Naive thymus-derived CD4-positive, alpha-beta T cell (primary cell): ENCODE measurements around the gene GJC2. TPM values are rescaled to one million over a fixed set of nuclear protein-coding genes. Genes with fewer than 3 reads are reported as not detected.

Experiments
- ATAC-seq: fragments of 150-1000 bp; cut with Tn5 transposase; 2 replicates; pipeline ENCODE4 v1.10.0; 2021; ENCODE audit warnings: mild to moderate bottlenecking, moderate library complexity
- CTCF ChIA-PET: fragments of 350-600 bp; sonication (Branson Sonifier 250); formaldehyde crosslinking; loops from one replicate; lab custom pipeline; 2021; ENCODE audit warnings: antibody characterized with exemption; lab: Charles Lee
- POLR2A ChIA-PET: fragments of 350-600 bp; sonication (Branson Sonifier 250); formaldehyde crosslinking; loops from one replicate; lab custom pipeline; 2021; ENCODE audit warnings: antibody characterized with exemption, inconsistent platforms; lab: Charles Lee
- DNase-seq, 9 donors: peaks; one replicate each; pipeline versions ENCODE4 v3.0.0 to v3.0.0-alpha.2; 2020 to 2022; ENCODE audit warnings: mixed read lengths in 1 of 9
- H3K27ac ChIP-seq: one replicate; pipeline ENCODE4 v1.7.0; 2013; ENCODE audit warnings: mild to moderate bottlenecking, low read depth, low read length, moderate library complexity
- H3K27me3 ChIP-seq, 2 donors: one replicate each; pipeline ENCODE4 v1.7.0; 2013; ENCODE audit warnings: low read length in 2 of 2, mild to moderate bottlenecking in 2 of 2, moderate library complexity in 2 of 2; ENCODE audit not compliant: control insufficient read depth in 2 of 2, insufficient read depth in 2 of 2
- H3K36me3 ChIP-seq, 3 experiments: 1 replicate in 2 of 3; 2 replicates in 1 of 3; pipeline ENCODE4 v1.7.0; 2013; ENCODE audit warnings: low read length in 3 of 3, mild to moderate bottlenecking in 3 of 3, moderate library complexity in 1 of 3; ENCODE audit not compliant: insufficient read depth in 3 of 3, control insufficient read depth in 2 of 3
- H3K4me1 ChIP-seq, 2 donors: one replicate each; pipeline ENCODE4 v1.7.0; 2013; ENCODE audit warnings: low read length in 2 of 2, mild to moderate bottlenecking in 2 of 2, moderate library complexity in 1 of 2; ENCODE audit not compliant: control insufficient read depth in 2 of 2, insufficient read depth in 2 of 2
- H3K4me3 ChIP-seq: 2 replicates; pipeline ENCODE4 v1.7.0; 2013; ENCODE audit warnings: mild to moderate bottlenecking, low read length
- H3K9me3 ChIP-seq, 3 experiments: 1 replicate in 2 of 3; 2 replicates in 1 of 3; pipeline ENCODE4 v1.7.0; 2013; ENCODE audit warnings: low read length in 3 of 3; ENCODE audit not compliant: control insufficient read depth in 2 of 3
- H3K27ac Mint-ChIP-seq, 9 donors: one replicate each; pipeline ENCODE4 v1.8.0; 2020 to 2022; ENCODE audit warnings: mixed read lengths in 9 of 9, mild to moderate bottlenecking in 8 of 9, moderate library complexity in 5 of 9, inconsistent platforms in 2 of 9
- H3K27me3 Mint-ChIP-seq, 5 donors: one replicate each; pipeline ENCODE4 v1.8.0; 2021 to 2022; ENCODE audit warnings: mixed read lengths in 5 of 5, mild to moderate bottlenecking in 1 of 5
- H3K36me3 Mint-ChIP-seq, 5 donors: one replicate each; pipeline ENCODE4 v1.8.0; 2020 to 2022; ENCODE audit warnings: mixed read lengths in 5 of 5, mild to moderate bottlenecking in 3 of 5, inconsistent platforms in 1 of 5
- H3K4me1 Mint-ChIP-seq, 7 donors: one replicate each; pipeline ENCODE4 v1.8.0; 2020 to 2022; ENCODE audit warnings: mixed read lengths in 7 of 7, mild to moderate bottlenecking in 3 of 7, inconsistent platforms in 1 of 7
- H3K4me3 Mint-ChIP-seq, 10 donors: one replicate each; pipeline ENCODE4 v1.8.0; 2020 to 2022; ENCODE audit warnings: mild to moderate bottlenecking in 10 of 10, mixed read lengths in 10 of 10, moderate library complexity in 6 of 10, inconsistent platforms in 2 of 10
- H3K9me3 Mint-ChIP-seq, 11 donors: one replicate each; pipeline ENCODE4 v1.8.0; 2020 to 2022; ENCODE audit warnings: mixed read lengths in 11 of 11, mild to moderate bottlenecking in 4 of 11, inconsistent platforms in 1 of 11, moderate library complexity in 1 of 11
- intact Hi-C, 2 donors: fragments of 100-400 bp; cut with micrococcal nuclease; formaldehyde crosslinking; loops; one replicate each; pipeline ENCODE4 v1.15.1; 2023
- polyA plus RNA-seq, 2 donors: library from polyadenylated mRNA; unstranded; fragments of 300-500 nt; fragmentation: Illumina TruSeq; gene quantifications; one replicate each; pipeline ENCODE4 v1.2.3, GENCODE V29; 2021
- total RNA-seq, 6 experiments: library from RNA in 5 of 6; stranded (reverse) in 5 of 6; gene quantifications; 1 replicate in 5 of 6; 2 replicates in 1 of 6; pipeline ENCODE4 v1.2.3 and lab custom pipeline; 2021 to 2026

Gene GJC2
- total RNA-seq (1 to 10 TPM in 2 of 5 experiments, under 1 TPM in 3; 0.70 to 3.3 (median 0.94) TPM), polyA plus RNA-seq (not detected), total RNA-seq (lab: John Stamatoyannopoulos, UW) (3.0 reads per million, percentile 16 among the genes with 10 or more reads in this experiment)

GRCh38 chr1:228149406-228150119 lies at the start of gene GJC2:
GJC2 (plus strand) TSS chr1:228149930; CDS start chr1:228157759, 7,829 bp downstream.
- Mint-ChIP-seq H3K36me3 (no peaks in the 10 kb centered on the region), H3K27me3 (no peaks in the 10 kb centered on the region), H3K4me1 (peaks cover 0 to 10% (median 4%) of the 10 kb centered on the region in 7 donors), H3K27ac (peak within 1 kb of the TSS in 1 of 9 donors; percentile 59), H3K4me3 (no peak within 1 kb of the TSS), H3K9me3 (peaks cover 0 to 1% (median 0%) of the 10 kb centered on the region in 11 donors)
- Histone ChIP-seq H3K4me3 (no peak within 1 kb of the TSS), H3K9me3 (no peaks in the 10 kb centered on the region), H3K27ac (no peak within 1 kb of the TSS), H3K36me3 (peaks cover 0 to 54% (median 8%) of the 10 kb centered on the region in 3 experiments), H3K4me1 (peaks cover 3 to 6% of the 10 kb centered on the region in 2 donors), H3K27me3 (no peaks in the 10 kb centered on the region)
- DNase-seq (peak in 1 of 9 donors; percentile 8), ATAC-seq (peak; percentile 6)
- ChIA-PET CTCF (no interaction called here), POLR2A (interaction anchor here (1.5 to 2.2 kb wide), 3 partner anchors 9 to 14 kb away, joined by 4 to 9 read pairs (median 5); partner anchors contain the start of gene GUK1)
- intact Hi-C loops: loop anchor here in 1 of 2 donors (10.0 kb wide), 1 partner anchor 1195 kb away; the partner anchor contains the start of gene CCSAP

GRCh38 chr1:228100822-228101613 lies 48.7 kb upstream of the GJC2 start:
- peak overlapping the region; percentile 54 to 97 (median 73) for H3K4me3 Mint-ChIP-seq
- peak overlapping the region; percentile 62 to 96 (median 81) for H3K27ac Mint-ChIP-seq
- Histone ChIP-seq H3K27me3 (no peaks in the 10 kb centered on the region), H3K36me3 (peaks cover 0 to 64% (median 11%) of the 10 kb centered on the region in 3 experiments), H3K4me1 (peaks cover 16 to 20% of the 10 kb centered on the region in 2 donors), H3K4me3 (peak overlapping the region; percentile 95), H3K9me3 (no peaks in the 10 kb centered on the region), H3K27ac (peak overlapping the region; percentile 94)
- peaks cover 6 to 30% (median 22%) of the 10 kb centered on the region in 7 donors for H3K4me1 Mint-ChIP-seq
- ChIA-PET CTCF (no interaction called here), POLR2A (interaction anchor here (1.1 to 2.2 kb wide), 3 partner anchors 10 to 19 kb away, joined by 6 to 10 read pairs (median 7); partner anchors contain the start of gene ARF1)
- peaks cover 0 to 10% (median 5%) of the 10 kb centered on the region in 5 donors for H3K36me3 Mint-ChIP-seq
- ATAC-seq (no peak), DNase-seq (no peak)
- intact Hi-C loops: loop anchor here in 1 of 2 donors (2.0 to 10.0 kb wide), 2 partner anchors 174 to 1696 kb away; partner anchors contain the start of gene PARP1
- no peaks in the 10 kb centered on the region for H3K27me3 Mint-ChIP-seq
- H3K9me3 Mint-ChIP-seq: peaks cover 0 to 4% (median 0%) of the 10 kb centered on the region in 11 donors

DNA sequence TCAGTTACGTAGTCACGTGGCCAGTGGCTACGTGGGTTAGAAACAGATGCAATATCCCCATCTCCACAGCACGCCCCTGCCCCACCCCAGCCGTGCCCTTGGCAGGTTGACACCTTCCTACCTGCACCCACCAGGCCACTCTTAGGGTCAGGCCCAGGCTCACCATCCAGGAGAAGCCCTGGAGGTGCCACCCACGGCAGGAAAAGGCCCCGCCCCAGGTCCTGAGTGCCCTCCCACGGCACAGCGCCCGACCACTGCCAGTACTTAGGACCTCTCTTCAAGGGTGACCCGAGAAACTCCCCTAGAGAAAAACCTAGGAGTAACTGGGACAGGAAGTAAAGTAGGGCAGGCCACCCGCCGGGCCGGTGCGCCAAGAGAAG lies 48.1 kb upstream of the GJC2 start:
- POLR2A ChIA-PET: interaction anchor here (0.8 to 1.2 kb wide), 5 partner anchors 9 to 20 kb away, joined by 3 to 7 read pairs (median 6); partner anchors contain the start of gene ARF1
- Mint-ChIP-seq H3K36me3 (peaks cover 0 to 10% (median 5%) of the 10 kb centered on the region in 5 donors), H3K4me1 (peaks cover 6 to 34% (median 21%) of the 10 kb centered on the region in 7 donors), H3K4me3 (peak overlapping the region; percentile 54 to 97 (median 73)), H3K9me3 (peaks cover 0 to 4% (median 0%) of the 10 kb centered on the region in 11 donors), H3K27ac (peak overlapping the region; percentile 62 to 96 (median 81)), H3K27me3 (no peaks in the 10 kb centered on the region)
- intact Hi-C loops: loop anchor here in 1 of 2 donors (2.0 to 10.0 kb wide), 2 partner anchors 173 to 1697 kb away; partner anchors contain the start of gene PARP1
- DNase-seq (no peak), ATAC-seq (no peak)
- Histone ChIP-seq H3K36me3 (peaks cover 0 to 64% (median 11%) of the 10 kb centered on the region in 3 experiments), H3K27ac (peak overlapping the region; percentile 94), H3K27me3 (no peaks in the 10 kb centered on the region), H3K4me1 (peaks cover 15 to 17% of the 10 kb centered on the region in 2 donors), H3K9me3 (no peaks in the 10 kb centered on the region), H3K4me3 (peak overlapping the region; percentile 95)
- CTCF ChIA-PET: no interaction called here

GRCh38 chr1:228101994-228102790 lies 47.5 kb upstream of the GJC2 start:
- H3K9me3 ChIP-seq: no peaks in the 10 kb centered on the region
- H3K36me3 Mint-ChIP-seq: peaks cover 0 to 15% (median 5%) of the 10 kb centered on the region in 5 donors
- peak overlapping the region in 8 of 9 donors; percentile 32 to 94 (median 80) for H3K27ac Mint-ChIP-seq
- no peaks in the 10 kb centered on the region for H3K27me3 Mint-ChIP-seq
- intact Hi-C loops: loop anchor here (2.0 to 10.0 kb wide), 3 partner anchors 173 to 1697 kb away; partner anchors contain the start of genes NUP133 (in 1 of the 2) and PARP1 (in 1 of the 2)
- H3K36me3 ChIP-seq: peaks cover 0 to 63% (median 11%) of the 10 kb centered on the region in 3 experiments
- CTCF ChIA-PET: no interaction called here
- peak overlapping the region; percentile 94 for H3K27ac ChIP-seq
- H3K4me1 Mint-ChIP-seq: peaks cover 6 to 38% (median 23%) of the 10 kb centered on the region in 7 donors
- peak; percentile 59 for ATAC-seq
- H3K9me3 Mint-ChIP-seq: peaks cover 0 to 4% (median 0%) of the 10 kb centered on the region in 11 donors
- peaks cover 15 to 17% of the 10 kb centered on the region in 2 donors for H3K4me1 ChIP-seq
- H3K4me3 ChIP-seq: peak overlapping the region; percentile 95
- H3K27me3 ChIP-seq: no peaks in the 10 kb centered on the region
- POLR2A ChIA-PET: interaction anchor here (0.8 to 1.2 kb wide), 5 partner anchors 10 to 20 kb away, joined by 3 to 7 read pairs (median 6); partner anchors contain the start of gene ARF1
- peak overlapping the region; percentile 70 to 97 (median 82) for H3K4me3 Mint-ChIP-seq
- peak in 8 of 9 donors; percentile 48 to 69 (median 56) for DNase-seq

DNA sequence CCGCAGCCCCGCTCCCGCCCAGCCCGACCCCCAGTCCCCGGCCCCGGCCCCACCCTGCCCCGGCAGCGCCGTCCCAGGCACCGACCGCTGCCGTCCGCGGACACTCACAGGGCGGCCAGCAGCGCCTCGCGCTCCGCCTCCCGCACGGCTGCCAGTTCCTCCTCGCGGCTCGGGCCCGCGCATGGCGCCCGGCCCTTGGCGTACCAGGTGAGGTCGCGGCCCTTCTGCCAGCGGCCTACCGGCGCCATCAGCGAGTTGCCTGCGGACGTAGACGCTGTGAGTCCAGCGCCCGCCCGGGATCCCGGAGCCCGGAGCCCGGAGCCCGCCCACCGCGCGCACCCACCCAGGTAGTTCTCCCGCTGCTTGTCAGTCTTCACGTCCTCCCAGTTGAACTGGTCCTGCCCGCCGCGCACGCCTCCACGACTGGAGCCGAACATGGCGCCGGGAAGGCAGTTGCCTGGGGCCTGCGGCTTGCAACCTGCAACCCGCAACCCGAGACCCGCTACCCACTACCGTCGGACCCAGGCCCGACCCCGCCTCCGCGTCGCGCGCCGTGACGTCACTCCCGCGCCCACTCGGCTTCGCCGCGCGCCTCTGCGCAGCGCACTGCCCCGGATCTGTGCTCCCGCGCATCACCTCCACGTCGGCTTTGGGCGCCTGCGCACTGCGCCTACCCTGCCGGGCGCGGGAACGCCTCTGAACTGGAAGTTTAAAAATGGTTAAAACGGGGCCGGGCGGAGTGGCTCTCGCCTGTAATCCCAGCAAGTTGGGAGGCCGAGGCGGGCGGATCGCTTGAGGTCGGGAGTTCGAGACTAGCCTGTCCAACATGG lies 46.7 kb upstream of the GJC2 start, which contains the start of gene C1orf35:
TSS of gene C1orf35 (minus strand) at position 535 of the 830 bp plus-strand sequence. CDS start at position 437, 98 bp downstream.
- peak; percentile 90 to 97 (median 93) for DNase-seq
- Mint-ChIP-seq H3K27ac (peak within 1 kb of the TSS; percentile 90 to 95 (median 94)), H3K9me3 (peaks cover 0 to 4% (median 0%) of the 10 kb centered on the region in 11 donors), H3K36me3 (peaks cover 0 to 12% (median 5%) of the 10 kb centered on the region in 5 donors), H3K27me3 (no peaks in the 10 kb centered on the region), H3K4me3 (peak within 1 kb of the TSS; percentile 91 to 97 (median 93)), H3K4me1 (peaks cover 6 to 43% (median 23%) of the 10 kb centered on the region in 7 donors)
- Histone ChIP-seq H3K4me1 (peaks cover 17 to 20% of the 10 kb centered on the region in 2 donors), H3K4me3 (peak within 1 kb of the TSS; percentile 95), H3K36me3 (peaks cover 0 to 63% (median 8%) of the 10 kb centered on the region in 3 experiments), H3K27ac (peak within 1 kb of the TSS; percentile 94), H3K9me3 (no peaks in the 10 kb centered on the region), H3K27me3 (no peaks in the 10 kb centered on the region)
- CTCF ChIA-PET: interaction anchor here (1.3 kb wide), 1 partner anchor 62 kb away, joined by 3 read pairs; no protein-coding TSS in a partner anchor
- POLR2A ChIA-PET: interaction anchor here (0.9 to 2.0 kb wide), 3 partner anchors 8 to 62 kb away, joined by 3 to 10 read pairs (median 7); partner anchors contain the start of genes ARF1 and IBA57
- peak; percentile 85 for ATAC-seq
- intact Hi-C loops: loop anchor here (1.0 to 10.0 kb wide), 9 partner anchors 21 to 1698 kb away; partner anchors contain the start of genes ARF1 (in 2 of the 2), GUK1 (in 2 of the 2), IBA57 (in 1 of the 2) and NUP133 (in 1 of the 2)
